ENCODE measurements around the gene UNC93B1. TPM values are rescaled to one million over a fixed set of nuclear protein-coding genes. Genes with fewer than 3 reads are reported as not detected.

The UNC93B1 gene
- polyA plus RNA-seq, 1 donor (not counting 4 experiments of a cell fraction or from before 2014, with no cell fraction given) = 15.4 TPM

DNA sequence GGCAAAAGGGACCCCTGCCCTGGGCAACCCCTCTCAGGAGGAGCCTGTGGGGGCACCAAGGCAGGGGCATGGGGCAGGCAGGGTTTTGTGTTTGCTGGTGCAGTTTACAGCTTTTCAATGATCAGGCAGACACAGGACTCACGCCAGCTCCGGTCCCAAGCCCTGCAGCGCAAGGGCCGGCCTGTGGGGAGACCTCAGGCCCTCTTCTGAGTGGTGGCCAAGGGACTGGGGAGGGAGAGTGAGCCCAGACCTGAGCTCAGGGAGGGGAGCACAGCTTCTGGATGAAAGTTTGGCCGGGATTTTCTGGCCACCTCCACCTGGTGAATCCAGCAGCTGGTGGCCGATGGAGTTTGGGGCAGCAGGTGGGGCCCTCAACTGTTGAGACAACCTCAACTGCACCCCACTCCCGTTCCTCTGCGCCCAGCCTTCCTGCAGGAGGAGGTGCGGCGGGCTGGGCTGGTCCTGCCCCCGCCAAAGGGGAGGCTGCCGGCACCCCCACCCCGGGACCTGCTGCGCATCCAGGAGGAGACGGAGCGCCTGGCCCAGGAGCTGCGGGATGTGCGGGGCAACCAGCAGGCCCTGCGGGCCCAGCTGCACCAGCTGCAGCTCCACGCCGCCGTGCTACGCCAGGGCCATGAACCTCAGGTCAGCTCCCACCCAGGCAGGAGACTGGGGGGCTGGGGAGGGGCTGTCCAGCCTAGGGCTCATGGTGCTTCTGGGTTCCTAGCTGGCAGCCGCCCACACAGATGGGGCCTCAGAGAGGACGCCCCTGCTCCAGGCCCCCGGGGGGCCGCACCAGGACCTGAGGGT is 38.5 kb upstream of the UNC93B1 start:
- H3K27ac ChIP-seq (ENCODE audit: control insufficient read depth, insufficient read depth, low read length) = no peak overlapping the region
- FAIRE-seq = no peak

DNA sequence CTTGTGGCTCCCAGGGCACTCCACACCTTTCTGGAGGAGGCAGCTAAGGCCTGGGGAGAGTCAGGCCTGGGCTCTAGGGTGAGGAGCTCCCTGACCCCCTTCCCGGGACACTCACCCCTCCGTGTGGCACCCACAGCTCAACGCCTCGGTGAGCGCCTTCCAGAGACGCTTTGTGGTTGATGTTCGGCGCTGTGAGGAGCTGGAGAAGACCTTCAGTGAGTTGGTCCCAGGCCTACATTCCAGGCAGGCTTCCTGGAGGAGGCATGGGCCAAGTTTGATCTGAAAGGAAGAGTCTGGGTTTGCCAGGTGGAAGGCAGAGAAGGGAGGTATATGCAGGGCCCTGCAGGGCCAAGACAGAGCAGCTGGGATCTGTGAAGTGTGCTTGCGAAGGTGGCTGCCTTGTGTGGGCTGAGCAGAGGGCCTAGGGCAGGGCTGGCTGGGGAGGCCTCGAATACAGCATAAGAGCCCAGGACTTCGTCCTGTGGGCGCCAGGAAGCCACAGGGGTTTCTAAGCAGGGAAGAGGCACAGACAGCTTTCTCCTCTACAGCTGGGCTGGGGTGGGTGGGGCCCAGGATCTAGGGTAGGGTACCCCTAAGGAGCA is 37.8 kb upstream of the UNC93B1 start:
- TF ChIP-seq EZH2 (IDR thresholded peaks at IDR 0.05; ENCODE audit: low read length) (no peak), CTCF (optimal IDR thresholded peaks at IDR 0.05 in 1 of 3, IDR thresholded peaks at IDR 0.05 in 1 of 3, conservative IDR thresholded peaks at IDR 0.05 in 1 of 3; ENCODE audit: extremely low read depth in 1 of 3, insufficient read depth in 2 of 3, low read length in 3 of 3) (no peak)
- peaks cover 5% of the 10 kb centered on the region for H3K79me2 ChIP-seq (ENCODE audit: control insufficient read depth, insufficient read depth, low read length)
- H4K20me1 ChIP-seq (ENCODE audit: control insufficient read depth, extremely low read depth, insufficient read depth, low read length) = no peaks in the 10 kb centered on the region
- no peak overlapping the region for H3K4me2 ChIP-seq (ENCODE audit: control insufficient read depth, extremely low read depth, insufficient read depth, low read depth, low read length)
- no peaks in the 10 kb centered on the region for H3K9me3 ChIP-seq (ENCODE audit: control insufficient read depth, low read depth, low read length)
- no peak overlapping the region for H3K4me3 ChIP-seq (ENCODE audit: control insufficient read depth in 2 of 3, extremely low read depth in 1 of 3, insufficient read depth in 2 of 3, low read depth in 1 of 3, low read length in 3 of 3)
- no peaks in the 10 kb centered on the region for H3K9me1 ChIP-seq (ENCODE audit: control insufficient read depth, extremely low read depth, insufficient read depth, low read length)
- H2AFZ ChIP-seq (ENCODE audit: control insufficient read depth, low read length) = no peak overlapping the region
- H3K9ac ChIP-seq (ENCODE audit: control insufficient read depth, extremely low read depth, insufficient read depth, low read length) = no peak overlapping the region
- no peak for DNase-seq (ENCODE audit: low read depth, low spot score)
- FAIRE-seq = no peak
- dilution Hi-C loops (cut with MboI; ENCODE audit: extremely low pct_ligation_motif_present, low sequenced_read_pairs) = no loop called here
- H3K36me3 ChIP-seq (ENCODE audit: control insufficient read depth in 2 of 2, extremely low read depth in 1 of 2, insufficient read depth in 2 of 2, low read length in 2 of 2) = peaks cover 3% of the 10 kb centered on the region in 2 experiments
- no peaks in the 10 kb centered on the region for H3K27me3 ChIP-seq (ENCODE audit: control insufficient read depth, extremely low read depth, insufficient read depth, low read length)
- H3K27ac ChIP-seq (ENCODE audit: control insufficient read depth, insufficient read depth, low read length) = no peak overlapping the region
- H3K4me1 ChIP-seq (ENCODE audit: control insufficient read depth, extremely low read depth, insufficient read depth, low read length) = peaks cover 7% of the 10 kb centered on the region

More for the DNA sequence above, 38.5 kb upstream of the UNC93B1 start:
- TF ChIP-seq CTCF (optimal IDR thresholded peaks at IDR 0.05 in 1 of 3, IDR thresholded peaks at IDR 0.05 in 1 of 3, conservative IDR thresholded peaks at IDR 0.05 in 1 of 3; ENCODE audit: extremely low read depth in 1 of 3, insufficient read depth in 2 of 3, low read length in 3 of 3) (no peak), EZH2 (IDR thresholded peaks at IDR 0.05; ENCODE audit: low read length) (no peak)
- peaks cover 5% of the 10 kb centered on the region for H3K79me2 ChIP-seq (ENCODE audit: control insufficient read depth, insufficient read depth, low read length)
- H3K4me1 ChIP-seq (ENCODE audit: control insufficient read depth, extremely low read depth, insufficient read depth, low read length) = peaks cover 7% of the 10 kb centered on the region
- H3K9me1 ChIP-seq (ENCODE audit: control insufficient read depth, extremely low read depth, insufficient read depth, low read length) = no peaks in the 10 kb centered on the region
- H3K27me3 ChIP-seq (ENCODE audit: control insufficient read depth, extremely low read depth, insufficient read depth, low read length) = no peaks in the 10 kb centered on the region
- H3K4me3 ChIP-seq (ENCODE audit: control insufficient read depth in 2 of 3, extremely low read depth in 1 of 3, insufficient read depth in 2 of 3, low read depth in 1 of 3, low read length in 3 of 3) = no peak overlapping the region
- H4K20me1 ChIP-seq (ENCODE audit: control insufficient read depth, extremely low read depth, insufficient read depth, low read length) = no peaks in the 10 kb centered on the region
- dilution Hi-C loops (cut with MboI; ENCODE audit: extremely low pct_ligation_motif_present, low sequenced_read_pairs) = no loop called here
- H2AFZ ChIP-seq (ENCODE audit: control insufficient read depth, low read length) = no peak overlapping the region
- peaks cover 3% of the 10 kb centered on the region in 2 experiments for H3K36me3 ChIP-seq (ENCODE audit: control insufficient read depth in 2 of 2, extremely low read depth in 1 of 2, insufficient read depth in 2 of 2, low read length in 2 of 2)
- H3K4me2 ChIP-seq (ENCODE audit: control insufficient read depth, extremely low read depth, insufficient read depth, low read depth, low read length) = no peak overlapping the region
- no peaks in the 10 kb centered on the region for H3K9me3 ChIP-seq (ENCODE audit: control insufficient read depth, low read depth, low read length)
- no peak for DNase-seq (ENCODE audit: low read depth, low spot score)
- no peak overlapping the region for H3K9ac ChIP-seq (ENCODE audit: control insufficient read depth, extremely low read depth, insufficient read depth, low read length)

All from keratinocyte (primary cell).